Tibial nerve (tissue), 4 donors: ENCODE measurements around the gene PTGFRN.

Experiments
- CTCF ChIP-seq, 5 experiments: fragments of 200-600 bp in 3 of 5; fragments of 450-650 bp in 2 of 5; sonication (generic) in 3 of 5; IDR thresholded peaks; one replicate each; pipeline ENCODE4 v1.5.1; 2016 to 2019; ENCODE audit warnings: antibody characterized with exemption in 5 of 5, mild to moderate bottlenecking in 3 of 5, moderate library complexity in 2 of 5
- EP300 ChIP-seq, 2 donors: sonication (generic); formaldehyde crosslinking; IDR thresholded peaks; one replicate each; pipeline ENCODE4 v1.6.1; 2017; ENCODE audit warnings: antibody characterized with exemption in 2 of 2, mild to moderate bottlenecking in 1 of 2
- POLR2A ChIP-seq, 2 donors: fragments of 450-650 bp; IDR thresholded peaks; one replicate each; pipeline ENCODE4 v1.6.1; 2017; ENCODE audit warnings: antibody characterized with exemption in 2 of 2, mild to moderate bottlenecking in 2 of 2, moderate library complexity in 2 of 2

- TF ChIP-seq POLR2A (IDR thresholded peaks at IDR 0.05) (no peak), CTCF (IDR thresholded peaks at IDR 0.05) (no peak), EP300 (IDR thresholded peaks at IDR 0.05) (no peak)
Observed at GRCh38 chr1:117011334-117011733, 101.6 kb downstream of the PTGFRN start.
